WTC11 (cell line): Measurements from ENCODE around the gene AHR. TPM values are rescaled to one million over a fixed set of nuclear protein-coding genes. Genes with fewer than 3 reads are reported as not detected.

ENCODE experiments used
- ATAC-seq: fragments of 200-7000 bp; cut with Tn5 transposase; 2 replicates; pipeline ENCODE4 v1.10.0; 2021; ENCODE audit warnings: mild to moderate bottlenecking, moderate library complexity
- CTCF ChIA-PET: fragments of 300-600 bp; sonication (Branson Sonifier 250); formaldehyde crosslinking; loops from one replicate; lab custom pipeline; 2021; ENCODE audit warnings: antibody characterized with exemption; lab: Charles Lee
- POLR2A ChIA-PET: fragments of 350-600 bp; sonication (Branson Sonifier 250); formaldehyde crosslinking; loops from one replicate; lab custom pipeline; 2021; ENCODE audit warnings: antibody characterized with exemption; lab: Charles Lee
- DNase-seq: peaks from one replicate; pipeline ENCODE4 v3.0.0; 2021; ENCODE audit warnings: low spot score
- H3K27ac Mint-ChIP-seq: 2 replicates; pipeline ENCODE4 v1.8.0; 2021; ENCODE audit warnings: mixed read lengths
- H3K27me3 Mint-ChIP-seq: 2 replicates; pipeline ENCODE4 v1.8.0; 2021; ENCODE audit warnings: low read depth, mild to moderate bottlenecking, moderate library complexity, mixed read lengths
- H3K36me3 Mint-ChIP-seq: 2 replicates; pipeline ENCODE4 v1.8.0; 2021; ENCODE audit warnings: mixed read lengths
- H3K4me1 Mint-ChIP-seq: 2 replicates; pipeline ENCODE4 v1.8.0; 2022; ENCODE audit warnings: mixed read lengths
- H3K4me3 Mint-ChIP-seq: 2 replicates; pipeline ENCODE4 v1.8.0; 2021; ENCODE audit warnings: mild to moderate bottlenecking, moderate library complexity, mixed read lengths
- H3K9me3 Mint-ChIP-seq: 2 replicates; pipeline ENCODE4 v1.8.0; 2021; ENCODE audit warnings: mixed read lengths
- AFF4 ChIP-seq: sonication (generic); formaldehyde crosslinking; IDR thresholded peaks from 2 replicates; pipeline ENCODE4 v1.8.1; 2023; ENCODE audit warnings: mild to moderate bottlenecking, missing genetic modification reagents, borderline replicate concordance
- ATF6 ChIP-seq: sonication (generic); formaldehyde crosslinking; IDR thresholded peaks from 2 replicates; pipeline ENCODE4 v1.8.1; 2023; ENCODE audit warnings: mild to moderate bottlenecking, missing genetic modification reagents
- ELF4 ChIP-seq: sonication (generic); formaldehyde crosslinking; IDR thresholded peaks from 2 replicates; pipeline ENCODE4 v1.8.1; 2022; ENCODE audit warnings: low read depth, mild to moderate bottlenecking, moderate library complexity, missing genetic modification reagents
- FOXP1 ChIP-seq: sonication (generic); formaldehyde crosslinking; IDR thresholded peaks from 2 replicates; pipeline ENCODE4 v1.8.0; 2022; ENCODE audit warnings: missing genetic modification reagents, mild to moderate bottlenecking, moderate library complexity, borderline replicate concordance
- JUN ChIP-seq: sonication (generic); formaldehyde crosslinking; IDR thresholded peaks from 2 replicates; pipeline ENCODE4 v1.8.0; 2023; ENCODE audit warnings: mild to moderate bottlenecking, missing genetic modification reagents
- MLX ChIP-seq: sonication (generic); formaldehyde crosslinking; IDR thresholded peaks from 2 replicates; pipeline ENCODE4 v1.8.1; 2023; ENCODE audit warnings: mild to moderate bottlenecking, missing genetic modification reagents, moderate library complexity
- MXD4 ChIP-seq: fragments of 250-450 bp; sonication (Bioruptor Pico); IDR thresholded peaks from 2 replicates; pipeline ENCODE4 v1.8.0; 2021; ENCODE audit warnings: mild to moderate bottlenecking, moderate library complexity, borderline replicate concordance
- TEAD1 ChIP-seq: sonication (generic); formaldehyde crosslinking; IDR thresholded peaks from 2 replicates; pipeline ENCODE4 v1.8.0; 2022; ENCODE audit warnings: mild to moderate bottlenecking, missing genetic modification reagents
- ZMAT4 ChIP-seq: fragments of 250-450 bp; sonication (Bioruptor Pico); IDR thresholded peaks from 2 replicates; pipeline ENCODE4 v1.9.0; 2021; ENCODE audit warnings: mild to moderate bottlenecking
- ZNF219 ChIP-seq: sonication (generic); formaldehyde crosslinking; IDR thresholded peaks from 2 replicates; pipeline ENCODE4 v1.8.0; 2023; ENCODE audit warnings: missing genetic modification reagents, mild to moderate bottlenecking, borderline replicate concordance
- ZNF263 ChIP-seq: sonication (generic); formaldehyde crosslinking; IDR thresholded peaks from 2 replicates; pipeline ENCODE4 v1.8.1; 2022; ENCODE audit warnings: low read depth, mild to moderate bottlenecking, moderate library complexity, missing genetic modification reagents
- ZSCAN18 ChIP-seq: fragments of 250-450 bp; sonication (Bioruptor Pico); IDR thresholded peaks from 2 replicates; pipeline ENCODE4 v2.1.2; 2022; ENCODE audit warnings: mild to moderate bottlenecking, moderate library complexity
- total RNA-seq: library from RNA; stranded (reverse); gene quantifications from 3 replicates; pipeline ENCODE4 v1.2.3, GENCODE V29; 2021

AHR gene
- total RNA-seq, 1 experiment from 2014 or later, result 5.8 TPM

- DNase-seq, result no peak
- Mint-ChIP-seq H3K4me3 (no peak overlapping the region), H3K27ac (no peak overlapping the region), H3K27me3 (no peaks in the 10 kb centered on the region), H3K9me3 (no peaks in the 10 kb centered on the region), H3K4me1 (peaks cover 5% of the 10 kb centered on the region; the same call in 1 of the 2 replicates), H3K36me3 (no peaks in the 10 kb centered on the region)
- no peak for TF ChIP-seq ELF4
- TF ChIP-seq MLX (CRISPR knock-in tag), result no peak
- POLR2A ChIA-PET, result no interaction called here
- CTCF ChIA-PET, result interaction anchor here (2.7 kb wide), 1 partner anchor 25 kb away, joined by 12 read pairs; no protein-coding TSS in a partner anchor
- ATAC-seq, result no peak
Observed at GRCh38 chr7:17275749-17276671, 22.4 kb upstream of the AHR start.

- 0 out of 2 replicates have a peak, but pooled peaks cover 2% of the 10 kb centered on the region for H3K4me1 Mint-ChIP-seq
- DNase-seq (no peak), ATAC-seq (no peak)
- no peaks in the 10 kb centered on the region for H3K36me3 Mint-ChIP-seq
- no peak overlapping the region for H3K4me3 Mint-ChIP-seq
- no peak for TF ChIP-seq AFF4 (CRISPR knock-in tag)
- no peak for TF ChIP-seq ZNF219 (CRISPR knock-in tag)
- TF ChIP-seq ATF6 (CRISPR knock-in tag), result no peak
- no peak for TF ChIP-seq MXD4 (CRISPR knock-in tag)
- no peak for TF ChIP-seq JUN (CRISPR knock-in tag)
- no peak for TF ChIP-seq TEAD1
- TF ChIP-seq FOXP1 (CRISPR knock-in tag), result no peak
- TF ChIP-seq ZMAT4 (CRISPR knock-in tag), result no peak
- TF ChIP-seq ZNF263, result no peak
- TF ChIP-seq ZSCAN18 (CRISPR knock-in tag), result no peak
- POLR2A ChIA-PET, result no interaction called here
- no peaks in the 10 kb centered on the region for H3K27me3 Mint-ChIP-seq
- CTCF ChIA-PET, result no interaction called here
- H3K9me3 Mint-ChIP-seq, result no peaks in the 10 kb centered on the region
- no peak overlapping the region for H3K27ac Mint-ChIP-seq
Observed at GRCh38 chr7:17279061-17279460, 19.4 kb upstream of the AHR start.
